HG02759 (cell line): ENCODE measurements around the gene WNK4.

ENCODE experiments used
- ATAC-seq: cut with Tn5 transposase; IDR thresholded peaks from one replicate; pipeline ENCODE4 v1.9.1; 2021; ENCODE audit warnings: mild to moderate bottlenecking, moderate library complexity; ENCODE audit not compliant: unreplicated experiment

WNK4 gene

GRCh38 chr17:42795465-42795864, 15.1 kb downstream of the WNK4 start:
- no peak for ATAC-seq

DNA sequence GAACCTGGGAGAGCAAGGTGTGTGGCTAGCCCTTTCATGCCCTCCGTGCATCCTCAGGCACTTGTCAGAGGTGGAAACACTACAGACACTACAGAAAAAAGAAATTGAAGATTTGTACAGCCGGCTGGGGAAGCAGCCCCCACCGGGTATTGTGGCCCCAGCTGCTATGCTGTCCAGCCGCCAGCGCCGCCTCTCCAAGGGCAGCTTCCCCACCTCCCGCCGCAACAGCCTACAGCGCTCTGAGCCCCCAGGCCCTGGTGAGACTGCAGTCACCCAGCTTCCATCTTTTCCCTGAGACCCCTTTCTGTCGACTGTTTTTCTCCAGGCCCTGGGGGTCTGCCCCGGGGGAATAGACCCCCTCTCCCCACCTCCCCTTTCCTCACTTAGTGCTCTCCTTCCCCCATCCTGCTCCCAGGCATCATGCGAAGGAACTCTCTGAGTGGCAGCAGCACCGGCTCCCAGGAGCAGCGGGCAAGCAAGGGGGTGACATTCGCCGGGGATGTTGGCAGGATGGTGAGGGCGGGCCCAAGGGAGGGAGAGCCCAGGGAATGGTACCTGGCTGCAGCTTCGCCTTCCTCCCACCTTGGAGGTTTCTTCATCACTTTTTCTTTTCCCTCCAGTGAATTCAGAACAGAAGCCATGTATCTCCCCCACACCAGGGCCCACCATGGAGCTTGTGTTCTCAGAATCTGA, 15.8 kb downstream of the WNK4 start:
- ATAC-seq, result no peak

DNA sequence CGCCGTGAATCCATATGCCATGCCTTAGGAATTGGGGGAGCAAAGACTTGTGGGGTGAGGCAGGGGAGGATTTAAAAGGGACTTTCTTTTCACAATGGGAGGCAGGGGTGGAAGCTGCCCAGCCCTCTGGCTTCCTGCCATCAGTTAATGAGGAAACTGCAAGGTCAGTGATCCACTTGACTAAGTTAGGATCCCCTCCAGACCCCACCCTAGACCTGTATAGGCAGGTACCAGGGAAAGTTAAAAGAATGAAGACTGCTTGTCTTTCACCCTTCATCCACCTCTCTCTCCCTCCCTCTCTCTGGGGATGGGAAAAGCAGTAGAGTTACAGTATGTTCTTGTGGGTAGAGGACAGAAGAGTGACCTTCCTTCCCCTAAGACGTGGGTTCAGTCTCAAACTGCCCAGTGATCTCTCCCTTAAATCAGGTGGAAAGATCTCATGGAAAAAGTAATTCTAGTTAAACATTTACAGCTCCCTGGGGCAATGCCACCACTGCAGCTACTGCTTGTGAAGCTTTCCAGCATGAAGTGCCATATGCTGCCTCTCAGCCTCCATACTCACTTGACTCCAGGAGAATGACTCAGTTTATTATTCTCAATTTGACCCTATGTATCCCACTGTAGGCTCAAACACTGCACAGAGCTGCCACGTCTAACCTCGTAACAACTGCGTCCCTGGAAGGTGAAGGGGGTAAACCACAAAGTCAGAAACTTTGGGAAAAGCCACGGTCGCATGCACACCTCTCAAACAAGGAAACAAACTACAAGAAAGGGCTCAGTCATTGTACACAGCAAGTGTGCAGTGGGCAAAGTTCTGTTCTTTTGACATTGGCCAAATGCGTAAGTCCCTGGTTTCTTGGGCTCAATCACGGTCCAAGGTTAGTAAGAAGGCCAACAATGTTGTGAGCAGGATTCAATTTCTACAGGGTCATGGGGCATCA, 16.9 kb downstream of the WNK4 start:
- no peak for ATAC-seq

DNA sequence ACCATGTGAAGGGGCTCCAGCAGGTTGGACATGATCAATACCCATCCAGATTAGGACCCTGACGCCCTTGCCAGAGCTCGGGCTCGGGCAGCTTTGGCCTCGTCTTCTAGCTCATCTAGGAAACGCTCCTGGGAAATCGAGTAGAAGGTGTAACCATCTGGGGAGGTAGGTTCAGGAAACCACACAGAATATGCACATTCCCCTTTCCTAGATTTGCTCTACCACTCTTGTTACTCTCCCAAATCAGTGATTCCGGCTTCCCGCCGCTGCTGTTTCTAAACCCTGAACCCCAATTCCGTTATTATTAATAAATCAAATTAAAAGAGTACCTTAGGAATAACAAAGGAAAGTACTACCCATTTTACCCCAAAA, 17.6 kb downstream of the WNK4 start:
- no peak for ATAC-seq

- peak; percentile 83 for ATAC-seq
These were observed 18.3 kb downstream of the WNK4 start, which contains the start of the genes CNTD1 and COA3 for GRCh38 chr17:42798383-42799380. CNTD1 (plus strand) TSS chr17:42798861; CDS start chr17:42799068, 207 bp downstream. COA3 (minus strand) TSS chr17:42798704; CDS start chr17:42798681, 23 bp downstream.

DNA sequence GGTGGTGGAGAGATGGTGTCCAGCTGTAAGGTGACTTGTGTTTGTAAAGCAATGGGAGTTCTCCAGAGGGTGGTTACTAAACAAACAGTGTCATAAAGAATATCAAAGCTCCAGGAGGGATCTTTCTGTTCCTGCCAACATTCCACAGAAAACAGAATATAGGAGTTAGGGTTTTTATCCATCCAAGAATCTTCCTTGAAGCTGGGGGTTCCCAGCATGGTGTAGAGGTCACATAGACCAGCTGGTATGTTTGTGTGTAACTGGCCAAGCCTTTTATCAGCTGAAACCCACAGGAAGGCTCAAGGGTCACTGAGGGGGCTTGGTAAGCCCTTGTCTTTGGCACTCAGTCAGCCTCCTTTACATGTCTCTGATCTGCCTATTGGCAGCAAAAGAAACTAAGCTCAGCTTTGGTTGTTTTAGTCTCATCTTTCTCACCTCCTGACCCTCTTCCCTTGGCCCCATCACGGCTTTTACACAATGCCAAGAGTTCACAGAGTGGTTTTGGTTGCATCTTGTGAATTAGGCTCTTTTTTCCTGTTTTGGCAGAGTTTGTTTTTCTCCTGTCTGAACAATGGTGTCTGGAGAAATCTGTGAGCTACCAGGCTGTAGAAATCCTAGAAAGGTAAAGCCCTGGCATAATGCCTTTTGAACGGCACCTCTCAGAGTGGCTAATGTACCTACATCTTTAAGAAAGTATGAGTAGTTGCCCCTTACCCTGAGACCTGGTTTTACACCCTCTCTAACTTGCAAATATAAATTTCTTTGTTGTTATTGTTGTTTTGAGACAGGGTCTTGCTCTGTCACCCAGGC, 22.9 kb downstream of the WNK4 start:
- no peak for ATAC-seq

- no peak for ATAC-seq
These were observed 24.5 kb downstream of the WNK4 start for GRCh38 chr17:42804918-42805367.

DNA sequence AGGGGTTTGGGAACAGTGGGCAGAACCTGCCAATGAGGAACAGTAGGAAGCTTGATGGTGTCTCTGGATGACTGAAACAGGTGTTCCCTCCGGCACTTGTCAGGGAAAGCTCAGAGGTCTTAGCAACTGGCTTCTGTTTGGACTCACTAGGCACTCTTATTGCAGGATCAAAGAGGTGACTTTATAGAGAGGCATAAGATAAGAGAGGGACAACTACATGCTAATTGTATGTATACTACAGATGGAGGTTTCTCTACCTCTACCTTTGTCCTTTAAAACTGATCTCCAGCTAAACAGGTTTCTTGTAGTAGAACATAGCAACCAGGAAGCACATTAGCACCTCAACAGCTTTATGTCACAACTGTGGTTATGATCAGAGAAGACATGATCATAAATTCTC, 25.8 kb downstream of the WNK4 start:
- ATAC-seq, result no peak

- ATAC-seq, result no peak
These were observed 28.8 kb downstream of the WNK4 start for GRCh38 chr17:42809250-42809649.

DNA sequence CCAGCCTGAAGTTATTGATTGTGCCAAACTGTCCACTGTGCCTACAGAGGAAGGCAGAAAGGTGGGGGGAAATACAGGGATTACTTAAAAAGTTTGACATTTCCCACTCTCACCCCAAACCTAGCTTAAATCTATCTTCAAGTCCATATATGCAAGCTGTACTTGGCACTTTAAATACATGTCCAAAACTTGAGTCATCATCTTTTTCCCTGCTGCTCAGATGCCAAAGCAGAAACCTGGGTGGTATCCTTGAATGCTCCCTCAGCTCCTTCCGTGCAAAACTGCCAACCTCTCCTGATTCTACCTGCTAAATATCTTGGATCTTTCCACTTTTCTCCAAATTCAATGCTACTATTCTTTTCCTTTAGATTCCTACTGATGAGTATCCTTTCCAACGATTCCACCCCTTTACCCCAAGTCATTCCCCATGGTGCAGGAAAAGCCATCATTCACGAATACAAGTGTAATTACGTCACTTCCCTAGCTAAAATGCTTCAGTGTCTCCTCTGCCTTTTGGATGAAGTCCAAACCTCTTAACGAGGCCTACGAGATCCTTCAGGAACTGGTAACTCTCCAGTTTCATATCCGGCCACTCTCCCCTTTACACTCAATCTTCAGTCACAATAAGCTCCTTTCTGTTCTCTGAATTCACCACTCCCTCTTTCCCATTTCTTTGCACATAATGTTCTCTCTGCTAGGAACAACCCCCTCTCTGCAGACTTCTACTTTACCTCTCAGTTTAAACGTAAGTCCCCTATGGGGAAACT, 34.4 kb downstream of the WNK4 start:
- ATAC-seq, result no peak

GRCh38 chr17:42817866-42818265, 37.5 kb downstream of the WNK4 start:
- ATAC-seq, result no peak

- ATAC-seq, result no peak
These were observed 38.0 kb downstream of the WNK4 start for GRCh38 chr17:42818379-42818778.

- ATAC-seq, result no peak
These were observed 39.6 kb downstream of the WNK4 start for GRCh38 chr17:42819939-42820535.

GRCh38 chr17:42821176-42821575, 40.8 kb downstream of the WNK4 start:
- no peak for ATAC-seq

- ATAC-seq, result no peak
These were observed 47.1 kb downstream of the WNK4 start for GRCh38 chr17:42827472-42827871.

- ATAC-seq, result no peak
These were observed 50.6 kb downstream of the WNK4 start for GRCh38 chr17:42830971-42831370.

GRCh38 chr17:42832213-42832933, 52.0 kb downstream of the WNK4 start:
- ATAC-seq, result no peak
